NCI-H2107 treated with DMSO at 0.1 percent for 48 hours (cell line): Measurements from ENCODE around the gene RIMBP2.

Source experiments
- DNase-seq: peaks from one replicate; lab custom pipeline; 2025; ENCODE audit not compliant: unreplicated experiment; lab: John Stamatoyannopoulos, UW

RIMBP2 gene

GRCh38 chr12:130685250-130685787 is 30.8 kb downstream of the RIMBP2 start:
- DNase-seq: no peak

- no peak for DNase-seq
Measured at GRCh38 chr12:130683811-130684210, 32.3 kb downstream of the RIMBP2 start.

- DNase-seq: no peak
Measured at GRCh38 chr12:130683080-130683479, 33.0 kb downstream of the RIMBP2 start.

GRCh38 chr12:130680451-130680990 is 35.6 kb downstream of the RIMBP2 start:
- no peak for DNase-seq

- peak; percentile 62 for DNase-seq
Measured at GRCh38 chr12:130677957-130678558, 38.0 kb downstream of the RIMBP2 start.

GRCh38 chr12:130675791-130676190 is 40.3 kb downstream of the RIMBP2 start:
- no peak for DNase-seq

- no peak for DNase-seq
Measured at GRCh38 chr12:130675121-130675520, 41.0 kb downstream of the RIMBP2 start.

GRCh38 chr12:130674676-130675075 is 41.4 kb downstream of the RIMBP2 start:
- no peak for DNase-seq

- no peak for DNase-seq
Measured at GRCh38 chr12:130673036-130673705, 42.9 kb downstream of the RIMBP2 start.

GRCh38 chr12:130672089-130672820 is 43.8 kb downstream of the RIMBP2 start:
- DNase-seq: no peak

GRCh38 chr12:130671556-130671955 is 44.5 kb downstream of the RIMBP2 start:
- DNase-seq: no peak

- DNase-seq: no peak
Measured at GRCh38 chr12:130669797-130670196, 46.3 kb downstream of the RIMBP2 start.

- DNase-seq: no peak
Measured at GRCh38 chr12:130669205-130669557, 46.9 kb downstream of the RIMBP2 start.

- DNase-seq: peak; percentile 12
Measured at GRCh38 chr12:130668286-130669204, 47.6 kb downstream of the RIMBP2 start.

- no peak for DNase-seq
Measured at GRCh38 chr12:130667421-130667960, 48.6 kb downstream of the RIMBP2 start.

GRCh38 chr12:130666645-130667044 is 49.5 kb downstream of the RIMBP2 start:
- DNase-seq: no peak

GRCh38 chr12:130665753-130666152 is 50.3 kb downstream of the RIMBP2 start:
- DNase-seq: no peak

GRCh38 chr12:130664772-130665171 is 51.3 kb downstream of the RIMBP2 start:
- DNase-seq: no peak

GRCh38 chr12:130664252-130664651 is 51.8 kb downstream of the RIMBP2 start:
- DNase-seq: no peak

- no peak for DNase-seq
Measured at GRCh38 chr12:130663514-130663913, 52.6 kb downstream of the RIMBP2 start.
